Parathyroid adenoma (tissue), 2 donors: ENCODE data around the gene GPR32.

ENCODE experiments used
- H2AFZ ChIP-seq: fragments of 300-600 bp; sonication (generic); one replicate; pipeline ENCODE4 v1.7.0; 2017; ENCODE audit warnings: antibody characterized with exemption, mild to moderate bottlenecking
- H3K27ac ChIP-seq: fragments of 300-600 bp; sonication (generic); one replicate; pipeline ENCODE4 v1.7.0; 2017
- H3K27me3 ChIP-seq: fragments of 300-600 bp; sonication (generic); one replicate; pipeline ENCODE4 v1.7.0; 2017; ENCODE audit warnings: low read length; ENCODE audit not compliant: control insufficient read depth, insufficient read depth
- H3K36me3 ChIP-seq: fragments of 300-600 bp; sonication (generic); one replicate; pipeline ENCODE4 v1.7.0; 2017; ENCODE audit warnings: low read length; ENCODE audit not compliant: control insufficient read depth, insufficient read depth
- H3K4me1 ChIP-seq: fragments of 300-600 bp; sonication (generic); one replicate; pipeline ENCODE4 v1.7.0; 2017; ENCODE audit warnings: control low read depth
- H3K4me2 ChIP-seq: fragments of 300-600 bp; sonication (generic); one replicate; pipeline ENCODE4 v1.7.0; 2017; ENCODE audit warnings: low read length
- H3K4me3 ChIP-seq: fragments of 300-600 bp; sonication (generic); one replicate; pipeline ENCODE4 v1.7.0; 2017; ENCODE audit warnings: low read depth, low read length
- H3K79me2 ChIP-seq: fragments of 300-600 bp; sonication (generic); one replicate; pipeline ENCODE4 v1.7.0; 2017; ENCODE audit warnings: control low read depth
- H3K9ac ChIP-seq: fragments of 300-600 bp; sonication (generic); one replicate; pipeline ENCODE4 v1.7.0; 2017; ENCODE audit warnings: mild to moderate bottlenecking
- H3K9me3 ChIP-seq: fragments of 300-600 bp; sonication (generic); one replicate; pipeline ENCODE4 v1.7.0; 2017; ENCODE audit warnings: low read length; ENCODE audit not compliant: control insufficient read depth
- TF ChIP-seq, protein P1 (sequence below): fragments of 300-600 bp; sonication (generic); IDR thresholded peaks from one replicate; pipeline ENCODE4 v1.7.0; 2017; ENCODE audit warnings: antibody characterized with exemption, mild to moderate bottlenecking
- donor health status: primary hyperparathyroidism.

The GPR32 gene

DNA sequence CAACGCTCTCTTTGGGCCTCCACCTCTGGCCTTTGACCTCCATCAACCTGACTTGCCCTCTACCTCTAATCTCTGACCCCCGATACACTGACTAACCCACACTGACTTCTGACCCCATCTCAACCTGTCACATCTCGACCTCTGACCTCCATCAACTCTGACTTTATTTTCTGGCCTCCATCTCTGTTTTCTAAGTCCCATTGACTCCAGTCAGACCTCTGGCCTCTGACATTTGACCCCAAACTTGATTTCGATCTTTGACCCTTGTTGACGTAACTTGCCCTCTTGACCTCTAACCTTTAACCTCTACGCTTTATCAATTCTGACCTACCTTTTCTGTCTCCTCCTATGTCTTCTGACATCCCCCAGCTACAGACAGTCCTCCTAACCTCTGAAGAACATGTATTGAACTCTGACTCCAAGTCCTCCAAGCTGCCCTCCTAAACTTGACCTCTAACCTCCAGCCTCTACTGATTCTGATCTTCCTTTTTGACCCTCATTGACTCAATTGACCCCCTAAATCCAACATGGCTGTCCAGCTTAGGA, 20.7 kb downstream of the GPR32 start:
- H3K4me2 ChIP-seq: no peak overlapping the region

DNA sequence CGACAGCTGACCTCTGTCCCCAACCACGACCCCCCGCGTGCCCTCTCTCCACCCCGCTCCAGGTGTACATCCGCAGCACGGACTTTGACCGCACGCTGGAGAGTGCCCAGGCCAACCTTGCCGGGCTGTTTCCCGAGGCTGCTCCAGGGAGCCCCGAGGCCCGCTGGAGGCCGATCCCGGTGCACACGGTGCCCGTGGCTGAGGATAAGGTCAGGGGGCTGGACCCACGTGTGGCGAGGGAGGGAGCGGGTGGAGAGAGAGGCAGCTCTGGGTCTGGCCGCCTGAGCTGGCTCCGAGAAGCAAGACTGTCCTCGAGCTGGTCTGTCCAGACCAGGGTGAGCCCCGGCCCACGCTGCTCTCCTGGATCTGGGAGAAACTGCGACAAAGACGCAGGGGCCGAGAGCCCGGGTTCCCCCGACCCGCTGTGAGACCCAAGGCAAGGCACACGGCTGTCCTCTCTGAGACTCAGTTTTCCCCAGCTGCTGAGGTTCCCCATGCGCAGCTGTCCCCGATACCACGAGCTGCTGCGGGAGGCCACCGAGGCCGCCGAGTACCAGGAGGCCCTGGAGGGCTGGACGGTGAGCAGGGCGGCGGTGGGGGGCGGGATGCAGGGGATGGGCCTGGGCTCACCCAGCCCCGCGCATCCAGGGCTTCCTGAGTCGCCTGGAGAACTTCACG, 21.5 kb downstream of the GPR32 start:
- Histone ChIP-seq H3K4me3 (no peak overlapping the region), H3K4me2 (no peak overlapping the region), H3K9ac (no peak overlapping the region), H3K27ac (no peak overlapping the region), H3K9me3 (no peaks in the 10 kb centered on the region), H3K79me2 (no peaks in the 10 kb centered on the region), H3K27me3 (no peaks in the 10 kb centered on the region), H3K4me1 (no peaks in the 10 kb centered on the region), H3K36me3 (no peaks in the 10 kb centered on the region), H2AFZ (no peak overlapping the region)
- TF ChIP-seq, protein P1, sequence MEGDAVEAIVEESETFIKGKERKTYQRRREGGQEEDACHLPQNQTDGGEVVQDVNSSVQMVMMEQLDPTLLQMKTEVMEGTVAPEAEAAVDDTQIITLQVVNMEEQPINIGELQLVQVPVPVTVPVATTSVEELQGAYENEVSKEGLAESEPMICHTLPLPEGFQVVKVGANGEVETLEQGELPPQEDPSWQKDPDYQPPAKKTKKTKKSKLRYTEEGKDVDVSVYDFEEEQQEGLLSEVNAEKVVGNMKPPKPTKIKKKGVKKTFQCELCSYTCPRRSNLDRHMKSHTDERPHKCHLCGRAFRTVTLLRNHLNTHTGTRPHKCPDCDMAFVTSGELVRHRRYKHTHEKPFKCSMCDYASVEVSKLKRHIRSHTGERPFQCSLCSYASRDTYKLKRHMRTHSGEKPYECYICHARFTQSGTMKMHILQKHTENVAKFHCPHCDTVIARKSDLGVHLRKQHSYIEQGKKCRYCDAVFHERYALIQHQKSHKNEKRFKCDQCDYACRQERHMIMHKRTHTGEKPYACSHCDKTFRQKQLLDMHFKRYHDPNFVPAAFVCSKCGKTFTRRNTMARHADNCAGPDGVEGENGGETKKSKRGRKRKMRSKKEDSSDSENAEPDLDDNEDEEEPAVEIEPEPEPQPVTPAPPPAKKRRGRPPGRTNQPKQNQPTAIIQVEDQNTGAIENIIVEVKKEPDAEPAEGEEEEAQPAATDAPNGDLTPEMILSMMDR: no peak

More for the DNA sequence above, 20.7 kb downstream of the GPR32 start:
- H3K27ac ChIP-seq: no peak overlapping the region
- H3K36me3 ChIP-seq: no peaks in the 10 kb centered on the region
- no peak overlapping the region for H3K4me3 ChIP-seq
- TF ChIP-seq, protein P1: no peak
- no peak overlapping the region for H3K9ac ChIP-seq
- no peaks in the 10 kb centered on the region for H3K79me2 ChIP-seq
- no peaks in the 10 kb centered on the region for H3K27me3 ChIP-seq
- no peaks in the 10 kb centered on the region for H3K9me3 ChIP-seq
- H3K4me1 ChIP-seq: no peaks in the 10 kb centered on the region
- no peak overlapping the region for H2AFZ ChIP-seq

DNA sequence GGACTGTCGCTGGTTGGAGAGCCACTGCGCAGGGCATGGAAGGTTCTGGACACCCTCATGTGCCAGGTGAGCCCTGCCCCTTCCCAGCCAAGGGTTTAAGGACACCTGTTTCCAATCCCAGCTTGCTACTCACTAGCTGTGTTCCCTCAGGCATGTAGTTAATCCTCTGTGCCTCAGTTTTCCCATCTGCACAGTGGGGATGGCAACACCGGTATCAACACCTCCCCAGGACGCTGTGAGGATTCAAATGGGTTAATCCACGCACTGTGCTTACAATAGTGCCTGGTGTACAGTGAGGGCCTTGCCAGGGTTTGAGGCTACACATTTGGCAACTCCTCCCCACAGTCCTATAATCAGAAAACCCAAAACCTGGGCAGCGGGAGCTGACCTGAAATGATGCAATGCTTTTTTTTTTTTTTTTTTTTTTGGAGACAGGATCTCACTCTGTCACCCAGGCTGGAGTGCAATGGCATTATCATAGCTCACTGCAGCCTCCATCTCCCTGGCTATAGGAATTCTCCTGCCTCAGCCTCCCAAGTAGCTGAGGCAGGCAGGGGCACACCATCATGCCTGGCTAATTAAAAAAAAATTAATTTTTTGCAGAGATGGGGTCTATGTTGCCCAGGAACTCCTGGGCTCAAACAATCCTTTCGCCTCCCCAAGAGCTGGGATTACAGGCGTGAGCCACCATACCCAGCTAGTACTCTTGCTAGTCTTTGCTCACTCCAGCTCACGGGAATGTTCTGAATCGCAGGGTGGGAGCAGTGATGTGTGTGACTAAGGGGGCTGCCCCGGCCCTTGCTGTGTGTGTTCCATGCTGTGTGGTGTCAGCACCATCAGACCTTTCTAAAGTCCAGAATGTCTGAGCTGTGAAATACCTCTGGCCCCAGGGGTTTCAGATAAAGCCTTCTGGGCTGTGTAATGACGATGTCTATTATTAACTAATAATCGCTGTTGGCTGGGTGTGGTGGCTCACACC, 22.3 kb downstream of the GPR32 start:
- no peaks in the 10 kb centered on the region for H3K79me2 ChIP-seq
- TF ChIP-seq, protein P1: no peak

DNA sequence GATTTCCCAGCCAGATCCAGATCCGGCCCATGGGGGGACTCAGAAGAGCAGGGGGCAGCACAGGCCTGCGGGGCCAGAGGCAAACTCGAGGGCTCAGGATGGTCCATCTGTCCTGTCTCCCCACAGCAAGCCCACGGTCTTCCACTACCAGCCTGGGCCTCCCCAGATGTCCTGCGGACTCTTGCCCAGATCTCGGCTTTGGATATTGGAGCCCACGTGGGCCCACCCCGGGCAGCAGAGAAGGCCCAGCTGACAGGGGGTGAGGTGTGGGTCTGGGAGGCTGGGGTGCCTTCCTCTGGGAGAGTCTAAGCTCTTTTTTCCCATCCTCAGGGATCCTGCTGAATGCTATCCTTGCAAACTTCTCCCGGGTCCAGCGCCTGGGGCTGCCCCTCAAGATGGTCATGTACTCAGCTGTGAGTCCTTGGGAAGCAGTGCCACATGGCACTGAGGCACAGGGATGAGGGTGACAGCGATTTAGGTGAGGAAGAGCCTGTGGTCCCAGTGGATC, 23.3 kb downstream of the GPR32 start:
- H3K4me3 ChIP-seq: no peak overlapping the region
- no peaks in the 10 kb centered on the region for H3K79me2 ChIP-seq
- no peak overlapping the region for H3K4me2 ChIP-seq
- H3K27ac ChIP-seq: no peak overlapping the region
- H3K27me3 ChIP-seq: no peaks in the 10 kb centered on the region
- no peaks in the 10 kb centered on the region for H3K36me3 ChIP-seq
- TF ChIP-seq, protein P1: no peak
- no peak overlapping the region for H2AFZ ChIP-seq
- no peaks in the 10 kb centered on the region for H3K9me3 ChIP-seq
- H3K4me1 ChIP-seq: no peaks in the 10 kb centered on the region
- no peak overlapping the region for H3K9ac ChIP-seq

More for the DNA sequence above, 22.3 kb downstream of the GPR32 start:
- Histone ChIP-seq H3K9me3 (no peaks in the 10 kb centered on the region), H3K27ac (no peak overlapping the region), H3K4me1 (no peaks in the 10 kb centered on the region), H3K36me3 (no peaks in the 10 kb centered on the region), H3K4me2 (no peak overlapping the region), H3K9ac (no peak overlapping the region), H2AFZ (no peak overlapping the region), H3K4me3 (no peak overlapping the region), H3K27me3 (no peaks in the 10 kb centered on the region)
